Activated effector memory CD4-positive, alpha-beta T cell treated with anti-CD3 and anti-CD28 coated beads, Interleukin-2, amount 50 U/mL, for 16 hours (primary cell): ENCODE data around the gene ZNF439.
"Not testable (repeated sequence)": the region's sequence is repeated elsewhere in the genome, so short reads cannot be mapped to it uniquely, and the experiment has no call there.

ENCODE experiments used
- DNase-seq: peaks from one replicate; pipeline ENCODE4 v3.0.0-alpha.2; 2020

Gene ZNF439

DNA sequence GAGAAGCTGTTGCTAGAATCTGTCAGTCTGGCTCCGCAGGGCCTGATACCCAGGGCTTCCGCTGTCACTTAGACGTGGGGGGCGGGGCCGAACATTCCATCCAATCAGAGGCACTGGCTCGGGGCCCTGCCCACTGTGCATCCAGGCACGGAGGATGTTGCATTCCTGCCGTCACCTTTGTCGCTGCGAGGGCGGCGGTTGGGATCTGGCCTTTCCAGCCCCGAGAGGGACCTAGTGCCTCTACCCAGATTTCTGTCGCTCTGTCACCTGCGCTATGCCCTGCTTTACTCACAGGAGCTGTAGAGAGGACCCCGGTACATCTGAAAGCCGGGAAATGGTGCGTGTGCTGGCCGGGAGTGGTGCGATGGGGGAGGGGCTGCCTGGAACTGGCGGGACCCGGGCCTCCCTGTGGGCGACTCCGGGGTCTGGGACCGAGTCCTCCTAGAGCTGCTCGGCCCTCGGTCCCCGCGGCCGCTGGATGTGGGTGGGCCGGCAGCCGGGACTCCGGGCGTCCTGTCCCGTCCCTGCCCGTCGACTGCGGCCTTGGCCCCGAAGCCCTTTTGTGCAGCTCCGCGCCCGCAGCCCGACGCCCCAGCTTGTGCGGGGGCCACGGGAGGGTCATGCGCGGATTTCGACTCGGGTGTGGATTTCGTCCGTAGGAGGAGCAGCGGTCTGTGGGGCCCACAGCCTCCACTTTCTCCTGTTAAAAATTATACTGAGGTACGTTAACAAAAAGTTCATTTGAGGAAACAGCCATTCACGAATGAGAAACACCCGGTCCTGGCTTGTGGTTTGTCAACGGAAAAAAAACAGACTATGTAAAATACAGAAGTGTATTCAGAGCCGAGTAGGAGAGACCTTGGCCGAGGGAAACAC, at the start of gene ZNF439:
TSS of gene ZNF439 (plus strand) at position 133 of the 876 bp plus-strand sequence. CDS start at position 275, 142 bp downstream.
- DNase-seq = peak; percentile 95

DNA sequence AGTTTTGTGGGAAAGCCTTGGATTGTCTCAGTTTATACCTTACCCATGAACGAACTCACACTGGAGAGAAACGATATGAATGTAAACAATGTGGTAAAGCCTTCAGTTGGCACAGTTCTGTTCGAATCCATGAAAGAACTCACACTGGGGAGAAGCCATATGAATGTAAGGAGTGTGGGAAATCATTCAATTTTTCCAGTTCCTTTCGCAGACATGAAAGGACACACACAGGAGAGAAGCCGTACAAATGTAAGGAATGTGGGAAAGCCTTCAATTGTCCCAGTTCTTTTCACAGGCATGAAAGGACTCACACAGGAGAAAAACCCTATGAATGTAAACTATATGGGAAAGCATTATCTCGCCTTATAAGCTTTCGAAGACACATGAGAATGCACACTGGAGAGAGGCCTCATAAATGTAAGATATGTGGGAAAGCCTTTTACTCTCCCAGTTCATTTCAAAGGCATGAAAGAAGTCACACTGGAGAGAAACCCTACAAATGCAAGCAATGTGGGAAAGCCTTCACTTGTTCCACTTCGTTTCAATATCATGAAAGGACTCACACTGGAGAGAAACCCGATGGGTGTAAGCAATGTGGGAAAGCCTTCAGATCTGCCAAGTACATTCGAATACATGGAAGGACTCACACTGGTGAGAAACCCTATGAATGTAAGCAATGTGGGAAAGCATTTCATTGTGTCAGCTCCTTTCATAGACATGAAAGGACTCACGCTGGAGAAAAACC, 42.0 kb upstream of the ZNF439 start:
- DNase-seq = no peak

DNA sequence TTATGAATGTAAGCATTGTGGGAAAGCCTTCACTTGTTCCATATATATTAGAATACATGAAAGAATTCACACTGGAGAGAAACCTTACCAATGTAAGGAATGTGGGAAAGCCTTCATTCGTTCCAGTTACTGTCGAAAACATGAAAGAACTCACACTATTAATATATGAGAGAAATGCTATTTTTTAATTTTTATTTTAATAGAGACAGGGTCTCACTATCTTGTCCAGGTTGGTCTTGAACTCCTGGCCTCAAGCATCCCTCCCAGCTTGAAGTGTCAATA, 41.5 kb upstream of the ZNF439 start:
- no peak for DNase-seq

DNA sequence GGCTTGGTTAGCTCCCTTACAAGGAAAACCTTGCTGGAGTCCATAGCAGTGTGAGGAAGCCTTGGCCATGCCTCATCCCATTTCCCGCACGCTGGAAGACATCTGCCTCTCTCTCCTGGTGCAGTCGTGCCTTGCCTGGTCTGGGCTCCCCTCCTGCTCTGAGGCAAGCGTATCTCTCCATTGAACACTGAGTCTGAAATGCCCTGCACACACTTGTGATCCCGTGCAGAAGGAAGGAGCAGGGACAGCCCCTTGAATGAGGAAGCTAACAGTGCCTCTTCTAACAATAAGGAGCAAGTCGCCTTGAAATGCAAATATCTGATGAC, 34.9 kb upstream of the ZNF439 start:
- no peak for DNase-seq

DNA sequence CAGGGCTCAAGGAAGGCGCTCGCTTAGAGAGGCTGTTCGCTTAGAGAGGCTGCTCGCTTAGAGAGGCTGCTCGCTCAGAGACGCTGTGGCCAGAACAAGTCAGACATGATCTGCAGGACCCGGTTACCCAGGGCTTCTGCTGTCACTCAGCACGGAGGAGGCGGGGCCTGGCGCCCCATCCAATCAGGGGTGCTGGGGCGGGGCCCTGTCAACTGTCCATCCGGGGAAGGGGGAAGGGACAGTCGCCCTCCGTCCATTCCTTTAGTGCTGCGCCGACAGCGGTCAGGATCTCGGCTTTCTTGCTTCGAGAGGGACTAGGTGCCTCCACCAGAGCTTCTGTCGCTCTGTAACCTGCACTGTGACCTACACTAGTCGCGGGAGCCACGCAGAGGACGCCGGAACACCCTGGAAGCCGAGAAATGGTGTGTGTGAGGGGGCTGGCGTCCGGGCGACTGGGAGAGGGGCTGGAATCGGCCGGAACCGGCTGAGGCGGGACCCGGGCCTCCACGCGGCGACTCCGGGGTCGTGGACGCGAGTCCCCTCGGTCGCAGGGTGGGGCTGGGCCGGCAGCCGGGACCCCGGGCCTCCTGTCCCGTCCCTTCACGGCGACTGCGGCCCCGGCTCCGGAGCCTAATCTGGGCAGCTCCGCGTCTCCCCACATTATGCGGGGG, 34.4 kb upstream of the ZNF439 start, which contains the start of gene ZNF440:
TSS of gene ZNF440 (plus strand) at position 245 of the 671 bp plus-strand sequence. CDS start at position 420, 175 bp downstream.
- peak; percentile 95 for DNase-seq

DNA sequence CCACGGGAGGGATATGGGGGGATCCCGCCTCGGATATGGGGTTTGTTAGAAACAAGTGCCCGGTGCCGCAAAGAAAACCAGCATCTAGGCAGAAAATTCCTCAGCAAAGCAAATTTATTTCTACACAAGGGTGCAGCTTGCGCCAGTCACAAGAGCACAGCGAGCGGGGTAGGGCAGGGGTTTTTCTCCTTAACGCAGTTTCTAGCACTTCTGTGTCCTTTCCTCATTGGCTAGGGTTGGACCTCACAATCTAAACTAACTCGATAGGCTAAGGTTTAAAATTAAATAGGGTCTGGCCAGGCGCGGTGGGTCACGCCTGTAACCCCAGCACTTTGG, 33.9 kb upstream of the ZNF439 start:
- DNase-seq = no peak

DNA sequence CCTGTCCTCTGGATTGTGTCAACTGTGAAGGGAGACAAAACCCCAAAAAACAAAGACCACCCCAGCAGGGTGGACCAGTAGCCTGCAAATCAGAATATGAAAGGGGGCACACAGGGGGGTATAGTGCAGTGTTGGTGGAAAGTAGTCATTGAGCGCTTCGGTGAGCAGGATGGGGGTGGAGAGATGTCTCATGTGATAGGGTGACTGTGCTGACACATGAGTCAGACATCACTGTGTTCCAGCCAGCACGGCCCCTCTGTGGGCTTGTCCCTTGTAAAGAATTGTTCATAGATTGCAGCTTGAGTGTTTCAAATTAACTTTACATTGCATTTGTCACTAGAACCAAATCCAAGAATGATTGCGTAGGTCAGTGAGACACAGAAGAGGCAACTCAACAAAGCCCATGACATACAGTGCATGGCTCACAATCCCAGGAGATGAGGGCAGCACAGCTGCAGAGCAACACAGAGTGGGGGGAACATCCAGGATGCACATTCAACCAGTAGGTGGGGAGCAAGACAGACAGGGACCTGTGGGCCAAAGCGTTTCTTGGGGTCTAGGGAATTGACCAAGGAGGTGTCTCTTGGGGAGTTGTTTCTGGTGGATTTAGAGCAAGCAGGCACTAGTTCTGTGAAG, 26.9 kb upstream of the ZNF439 start:
- no peak for DNase-seq

DNA sequence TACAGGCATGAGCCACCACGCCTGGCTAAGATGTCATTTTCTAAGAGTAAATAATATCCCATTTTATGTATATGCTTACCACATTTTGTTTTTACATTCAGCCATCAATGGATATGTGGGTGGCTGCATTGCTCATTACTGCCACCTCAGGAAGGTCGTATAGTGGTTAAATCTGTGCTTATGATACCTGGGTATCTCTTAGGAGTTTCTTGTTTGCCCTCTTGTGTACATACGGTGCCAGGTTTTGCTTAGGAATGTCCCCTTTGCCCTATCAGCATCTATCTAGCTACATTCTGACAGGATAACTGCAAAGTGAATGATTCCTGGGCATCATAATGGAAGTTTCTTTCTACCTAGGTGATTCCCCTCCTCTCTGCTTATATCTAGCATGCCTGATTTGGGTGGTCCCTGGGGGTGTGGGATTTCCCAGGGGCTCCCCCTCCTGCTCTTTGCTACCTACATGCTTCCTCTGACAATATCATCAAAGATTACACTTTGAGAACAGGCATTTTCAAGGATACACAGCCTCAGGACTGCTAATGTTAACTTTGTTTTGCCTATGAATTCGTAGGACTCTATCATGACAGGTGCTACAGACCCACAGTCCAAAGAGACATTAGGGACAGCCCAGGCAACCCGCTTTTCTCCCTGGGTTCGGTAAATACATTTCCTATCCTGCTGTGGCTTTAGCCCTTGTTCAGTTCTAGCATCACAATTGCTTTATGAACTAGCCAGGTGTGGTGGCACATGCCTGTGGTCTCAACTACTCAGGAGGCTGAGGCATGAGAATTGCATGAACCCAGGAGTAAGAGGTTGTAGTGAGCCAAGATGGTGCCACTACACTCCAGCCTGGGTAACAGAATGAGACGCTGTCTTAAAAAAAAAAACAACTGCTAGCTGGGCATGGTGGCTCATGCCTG, 19.3 kb upstream of the ZNF439 start:
- not testable (repeated sequence) for DNase-seq

DNA sequence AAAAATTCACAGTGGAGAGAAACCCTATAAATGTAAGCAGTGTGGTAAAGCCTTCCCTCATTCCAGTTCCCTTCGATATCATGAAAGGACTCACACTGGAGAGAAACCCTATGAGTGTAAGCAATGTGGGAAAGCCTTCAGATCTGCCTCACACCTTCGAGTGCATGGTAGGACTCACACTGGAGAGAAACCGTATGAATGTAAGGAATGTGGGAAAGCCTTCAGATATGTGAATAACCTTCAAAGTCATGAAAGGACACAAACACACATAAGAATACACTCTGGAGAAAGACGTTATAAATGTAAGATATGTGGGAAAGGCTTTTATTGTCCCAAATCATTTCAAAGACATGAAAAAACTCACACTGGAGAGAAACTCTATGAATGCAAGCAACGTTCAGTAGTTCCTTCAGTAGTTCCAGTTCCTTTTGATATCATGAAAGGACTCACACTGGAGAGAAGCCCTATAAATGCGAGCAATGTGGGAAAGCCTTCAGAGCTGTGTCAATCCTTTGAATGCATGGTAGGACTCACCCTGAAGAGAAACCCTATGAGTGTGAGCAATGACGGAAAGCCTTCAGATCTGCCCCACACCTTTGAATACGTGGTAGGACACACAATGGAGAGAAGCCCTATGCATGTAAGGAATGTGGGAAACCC, 16.1 kb upstream of the ZNF439 start:
- DNase-seq = no peak

DNA sequence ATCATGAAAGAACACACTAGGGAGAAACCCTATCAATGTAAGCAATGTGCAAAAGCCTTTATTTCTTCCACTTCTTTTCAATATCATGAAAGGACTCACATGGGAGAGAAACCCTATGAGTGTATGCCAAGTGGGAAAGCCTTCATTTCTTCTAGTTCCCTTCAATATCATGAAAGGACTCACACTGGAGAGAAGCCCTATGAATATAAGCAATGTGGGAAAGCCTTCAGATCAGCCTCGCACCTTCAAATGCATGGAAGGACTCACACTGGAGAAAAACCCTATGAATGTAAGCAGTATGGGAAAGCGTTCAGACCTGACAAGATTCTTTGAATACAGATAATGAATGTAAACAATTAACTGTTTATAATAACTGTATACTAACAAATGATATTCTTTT, 15.0 kb upstream of the ZNF439 start:
- no peak for DNase-seq

DNA sequence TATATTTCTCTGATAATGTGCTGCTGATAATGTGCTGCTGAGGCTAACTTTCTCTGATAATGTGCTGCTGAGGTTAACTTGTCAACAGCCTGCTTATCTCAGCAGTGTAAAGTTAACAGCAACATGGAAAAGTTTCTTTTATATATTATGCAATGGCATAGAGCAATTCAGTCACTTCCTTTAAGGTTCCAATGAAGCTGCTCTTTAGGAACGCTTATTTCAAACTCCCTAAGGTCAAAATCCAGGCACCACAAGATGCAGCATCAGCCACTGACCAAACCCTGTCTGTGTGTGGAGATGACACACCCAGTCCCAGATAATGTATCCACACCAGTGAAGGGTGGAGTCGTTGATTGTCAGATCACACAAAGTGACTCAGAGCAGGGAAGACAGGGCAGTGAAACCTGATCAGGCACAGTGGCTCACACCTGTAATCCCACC, 12.9 kb upstream of the ZNF439 start:
- DNase-seq = not testable (repeated sequence)

DNA sequence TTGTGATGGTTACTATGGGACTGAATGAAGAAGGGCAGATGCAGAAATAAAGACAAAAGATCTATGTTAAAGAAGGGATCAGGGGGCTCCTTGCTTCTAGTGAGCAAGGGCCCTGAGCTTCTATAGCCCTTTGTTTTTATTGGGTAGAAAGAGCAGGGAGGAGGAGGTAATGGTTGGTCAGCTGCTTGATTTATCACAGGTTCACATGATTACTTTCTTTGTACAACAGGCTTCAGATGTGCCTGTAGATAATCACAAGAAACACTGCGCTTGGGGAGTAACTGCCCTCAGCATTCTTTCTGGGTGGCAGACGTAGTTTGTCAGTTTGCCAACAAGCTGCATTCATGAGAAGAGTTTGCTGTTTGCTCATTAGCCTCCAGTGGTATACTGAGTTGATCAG, 4.8 kb upstream of the ZNF439 start:
- no peak for DNase-seq

DNA sequence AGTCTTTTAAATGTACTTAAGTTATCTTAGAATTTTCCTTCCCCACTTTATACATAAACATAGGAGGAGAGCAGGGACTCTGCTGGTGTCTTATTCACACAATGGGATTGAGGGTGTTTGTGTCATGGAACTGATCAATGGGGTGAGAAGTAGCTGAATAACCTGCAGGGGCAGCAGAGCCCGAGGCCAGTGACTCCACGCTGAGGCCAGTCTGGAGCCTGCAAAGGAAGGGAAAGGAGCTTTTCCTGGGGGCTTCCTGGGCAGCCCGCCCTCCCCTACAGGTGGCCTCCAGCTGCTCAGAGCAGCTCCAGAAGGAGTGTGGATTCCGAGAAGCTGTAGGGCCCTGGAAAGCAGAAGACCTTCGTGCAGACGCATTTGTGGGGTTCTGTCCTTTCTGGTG, 911 bp upstream of the ZNF439 start:
- DNase-seq = not testable (repeated sequence)

DNA sequence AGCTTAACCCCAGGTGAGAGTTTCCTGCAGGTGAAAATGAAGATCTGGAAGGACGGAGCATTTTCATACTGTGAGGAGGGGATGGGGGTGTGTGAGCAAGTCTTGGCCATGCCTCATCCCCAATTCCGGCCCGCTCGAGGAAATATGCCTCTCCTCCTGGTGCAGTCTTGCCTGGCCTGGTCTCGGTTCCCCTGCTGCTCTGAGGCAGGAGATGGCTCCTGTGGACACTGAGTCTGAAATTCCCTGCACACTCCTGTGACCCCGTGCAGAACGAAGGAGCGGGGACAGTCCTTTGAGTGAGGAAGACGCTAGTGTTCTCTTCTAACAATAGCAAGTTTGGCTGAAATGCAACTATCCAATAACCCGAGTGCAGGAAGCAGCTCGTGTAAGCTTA, 329 bp upstream of the ZNF439 start:
- no peak for DNase-seq

DNA sequence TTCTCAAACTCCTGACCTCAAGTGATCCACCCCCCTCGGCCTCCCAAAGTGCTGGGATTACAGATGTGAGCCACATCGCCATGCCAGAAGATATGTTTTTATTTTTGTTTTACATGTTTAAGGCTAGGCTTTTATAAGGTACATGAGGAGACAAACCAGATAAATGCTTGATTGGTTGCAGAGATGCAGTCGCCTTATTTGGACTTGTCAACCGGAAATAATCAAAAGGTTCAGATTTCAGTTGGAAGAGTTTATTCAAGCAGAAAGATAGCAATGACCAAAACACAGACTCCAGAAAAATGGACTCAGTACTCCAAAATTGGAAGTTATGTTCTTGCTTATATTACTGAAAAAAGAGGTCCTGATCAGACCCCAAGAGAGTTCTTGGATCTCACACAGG, 1.8 kb downstream of the ZNF439 start:
- DNase-seq = not testable (repeated sequence)

DNA sequence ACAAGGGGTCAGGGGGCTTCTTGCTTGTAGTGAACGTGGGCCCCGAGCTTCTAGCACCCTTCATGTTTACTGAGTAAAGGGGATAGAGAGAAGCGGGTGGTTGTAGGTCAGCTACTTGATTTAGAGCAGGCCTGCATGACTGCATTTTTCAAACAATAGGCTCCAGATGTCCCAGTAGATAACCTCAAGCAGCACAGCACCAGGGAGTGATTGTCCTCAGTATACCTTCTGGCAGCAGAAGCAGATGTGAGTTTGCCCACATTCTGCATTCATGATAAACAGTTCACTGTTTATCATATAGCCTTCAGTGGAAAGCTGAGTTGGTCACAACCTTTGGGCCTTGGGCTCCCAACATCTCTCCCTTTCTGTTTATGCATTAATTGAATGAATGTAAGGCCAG, 4.8 kb downstream of the ZNF439 start:
- DNase-seq = no peak

DNA sequence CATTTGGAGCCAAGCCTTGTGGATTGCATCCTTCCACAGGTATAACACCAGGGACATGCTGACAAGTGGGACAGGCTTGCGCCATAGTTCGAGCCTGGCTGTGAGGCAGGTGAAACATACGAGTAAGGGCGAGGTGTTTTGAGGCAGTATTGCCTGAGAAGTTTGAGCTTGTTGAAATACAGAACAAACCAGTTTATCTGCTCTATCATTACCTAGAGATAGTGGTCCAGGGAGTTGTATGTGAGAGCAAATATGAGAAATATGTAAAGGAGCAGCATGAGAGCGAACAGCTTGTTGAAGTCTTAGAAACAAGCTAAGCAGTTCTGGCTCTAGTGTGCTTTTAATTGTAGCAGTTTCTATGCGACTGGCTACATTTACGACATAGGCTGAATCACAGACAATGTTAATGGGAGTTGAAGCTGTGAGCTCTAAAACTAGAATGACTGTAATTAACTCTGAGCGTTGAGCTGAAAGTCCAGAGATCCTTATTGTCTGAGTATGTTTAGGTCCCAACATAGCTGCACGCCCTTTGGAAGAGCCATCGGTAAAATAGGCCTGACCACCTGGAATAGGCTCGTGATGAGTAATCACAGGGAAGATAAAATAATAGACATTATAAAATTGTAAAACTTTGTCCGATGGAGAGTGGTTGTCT, 8.2 kb downstream of the ZNF439 start:
- DNase-seq = no peak

DNA sequence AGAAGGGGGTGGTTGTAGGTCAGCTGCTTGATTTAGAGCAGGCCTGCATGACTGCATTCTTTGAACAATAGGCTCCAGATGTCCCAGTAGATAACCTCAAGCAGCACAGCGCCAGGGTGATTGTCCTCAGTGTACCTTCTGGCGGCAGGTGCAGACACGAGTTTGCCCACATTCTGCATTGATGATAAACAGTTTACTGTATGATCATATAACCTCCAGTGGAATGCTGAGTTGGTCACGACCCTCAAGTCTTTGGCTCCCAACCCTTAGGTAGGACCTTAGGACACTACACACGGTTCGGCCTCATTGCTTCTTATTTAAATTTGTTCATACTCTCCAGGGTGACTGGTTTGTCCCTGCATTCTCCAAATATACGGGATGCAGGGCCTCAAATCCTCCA, 12.2 kb downstream of the ZNF439 start:
- no peak for DNase-seq

DNA sequence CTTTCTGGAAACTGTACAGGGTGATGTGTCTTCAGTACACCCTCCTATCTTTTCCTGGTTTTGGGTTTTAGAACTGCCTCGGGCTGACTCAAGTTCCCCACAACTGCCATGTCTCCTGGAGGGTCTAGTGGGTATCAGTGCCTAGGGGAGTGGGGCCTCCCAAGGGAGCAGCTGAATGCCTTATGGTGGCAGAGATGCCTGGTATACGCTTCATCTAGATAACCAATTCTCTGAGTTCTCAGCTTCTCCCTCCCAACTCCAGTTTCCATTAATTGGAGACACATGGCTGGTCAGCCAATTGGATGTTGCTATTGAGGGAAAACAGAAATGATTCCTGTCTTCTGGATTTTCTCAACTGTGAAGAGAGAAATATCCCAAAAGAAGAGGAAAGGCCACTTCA, 12.8 kb downstream of the ZNF439 start:
- DNase-seq = no peak

DNA sequence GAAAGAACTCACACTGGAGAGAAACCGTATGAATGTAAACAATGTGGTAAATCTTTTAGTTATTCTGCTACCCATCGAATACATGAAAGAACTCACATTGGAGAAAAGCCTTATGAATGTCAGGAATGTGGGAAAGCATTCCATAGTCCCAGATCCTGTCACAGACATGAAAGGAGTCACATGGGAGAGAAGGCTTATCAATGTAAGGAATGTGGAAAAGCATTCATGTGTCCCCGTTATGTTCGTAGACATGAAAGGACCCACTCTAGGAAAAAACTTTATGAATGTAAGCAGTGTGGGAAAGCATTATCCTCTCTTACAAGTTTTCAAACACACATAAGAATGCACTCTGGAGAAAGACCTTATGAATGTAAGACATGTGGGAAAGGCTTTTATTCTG, 19.2 kb downstream of the ZNF439 start:
- DNase-seq = not testable (repeated sequence)

DNA sequence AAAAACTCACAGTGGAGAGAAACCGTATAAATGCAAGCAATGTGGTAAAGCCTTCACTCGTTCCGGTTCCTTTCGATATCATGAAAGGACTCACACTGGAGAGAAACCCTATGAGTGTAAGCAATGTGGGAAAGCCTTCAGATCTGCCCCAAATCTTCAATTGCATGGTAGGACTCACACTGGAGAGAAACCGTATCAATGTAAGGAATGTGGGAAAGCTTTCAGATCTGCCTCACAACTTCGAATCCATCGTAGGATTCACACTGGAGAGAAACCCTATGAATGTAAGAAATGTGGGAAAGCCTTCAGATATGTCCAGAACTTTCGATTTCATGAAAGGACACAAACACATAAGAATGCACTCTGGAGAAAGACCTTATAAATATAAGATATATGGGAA, 19.7 kb downstream of the ZNF439 start:
- no peak for DNase-seq
